NCI-H146 treated with DMSO at 0.1 percent for 48 hours (cell line): ENCODE results near the gene HARS2.
"Not testable (repeated sequence)": the region's sequence is repeated elsewhere in the genome, so short reads cannot be mapped to it uniquely, and the experiment has no call there.

ENCODE experiments used
- DNase-seq: peaks from one replicate; lab custom pipeline; 2025; ENCODE audit not compliant: unreplicated experiment; lab: John Stamatoyannopoulos, UW

HARS2 gene

GRCh38 chr5:140700177-140701144 is 9.2 kb downstream of the HARS2 start, which contains the start of gene ZMAT2:
TSS of gene ZMAT2 (plus strand) at chr5:140700447. CDS start at chr5:140700461, 14 bp downstream.
- DNase-seq = peak; percentile 83

GRCh38 chr5:140707812-140708211 is 16.6 kb downstream of the HARS2 start:
- no peak for DNase-seq

GRCh38 chr5:140708787-140709186 is 17.5 kb downstream of the HARS2 start:
- DNase-seq = not testable (repeated sequence)

- DNase-seq = peak; percentile 87
These were observed 19.8 kb downstream of the HARS2 start for GRCh38 chr5:140710899-140711552.

GRCh38 chr5:140711794-140712193 is 20.5 kb downstream of the HARS2 start:
- DNase-seq = no peak

GRCh38 chr5:140713562-140714094 is 22.4 kb downstream of the HARS2 start:
- DNase-seq = no peak

- not testable (repeated sequence) for DNase-seq
These were observed 25.0 kb downstream of the HARS2 start for GRCh38 chr5:140716238-140716637.

GRCh38 chr5:140718266-140718592 is 27.0 kb downstream of the HARS2 start:
- DNase-seq = no peak

- DNase-seq = not testable (repeated sequence)
These were observed 29.5 kb downstream of the HARS2 start for GRCh38 chr5:140720738-140721137.

- not testable (repeated sequence) for DNase-seq
These were observed 30.1 kb downstream of the HARS2 start for GRCh38 chr5:140721395-140721794.

- DNase-seq = peak; percentile 87
These were observed 34.7 kb downstream of the HARS2 start for GRCh38 chr5:140725799-140726471.

GRCh38 chr5:140733098-140733497 is 41.8 kb downstream of the HARS2 start:
- DNase-seq = no peak

GRCh38 chr5:140734354-140734753 is 43.1 kb downstream of the HARS2 start:
- peak; percentile 5 for DNase-seq

- DNase-seq = no peak
These were observed 46.2 kb downstream of the HARS2 start for GRCh38 chr5:140737486-140737885.

GRCh38 chr5:140741967-140742366 is 50.7 kb downstream of the HARS2 start:
- no peak for DNase-seq
